ENCODE data around the gene C14orf180.

DNA sequence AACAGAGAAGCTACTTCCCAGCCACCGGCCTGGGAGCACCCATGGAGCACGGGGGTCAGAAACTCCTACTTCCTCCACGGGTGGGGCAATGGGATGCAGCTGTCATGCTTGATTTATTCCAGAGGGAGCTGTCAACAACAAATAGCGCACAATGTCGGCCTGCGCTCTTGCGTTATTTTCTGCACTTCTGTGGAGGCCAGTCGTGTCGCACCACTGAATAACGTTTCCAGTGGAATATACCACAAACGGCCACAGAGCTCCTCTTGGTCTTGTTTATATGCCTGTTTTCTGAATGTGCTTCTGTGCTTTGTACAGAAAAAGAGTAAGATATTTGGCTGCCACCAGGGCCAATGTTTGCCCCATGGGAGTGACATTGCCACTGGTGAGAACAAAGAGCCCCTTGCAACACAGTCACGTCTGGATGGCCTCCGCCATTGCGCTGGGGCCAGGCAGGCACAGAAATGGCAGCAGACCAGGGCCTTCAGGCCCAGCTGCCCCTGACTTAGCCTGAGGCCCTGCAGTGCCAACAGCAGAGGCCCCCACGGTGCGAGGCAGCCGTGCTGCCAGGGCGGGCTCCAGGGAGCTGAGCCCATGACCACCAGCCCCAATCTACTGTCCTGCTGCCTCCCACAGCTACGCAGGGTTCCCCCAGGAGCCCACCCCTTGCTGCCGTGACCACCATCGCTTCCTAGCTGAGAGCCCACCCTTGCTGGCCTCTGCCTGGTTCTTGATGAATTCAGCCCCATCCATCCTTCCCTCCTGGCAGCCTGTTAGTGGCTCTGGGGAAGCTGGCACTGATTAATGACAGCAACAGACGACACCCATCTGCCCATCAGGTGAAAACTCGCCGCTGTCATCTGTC, 53.9 kb downstream of the C14orf180 start:
- TF ChIP-seq, protein P1, sequence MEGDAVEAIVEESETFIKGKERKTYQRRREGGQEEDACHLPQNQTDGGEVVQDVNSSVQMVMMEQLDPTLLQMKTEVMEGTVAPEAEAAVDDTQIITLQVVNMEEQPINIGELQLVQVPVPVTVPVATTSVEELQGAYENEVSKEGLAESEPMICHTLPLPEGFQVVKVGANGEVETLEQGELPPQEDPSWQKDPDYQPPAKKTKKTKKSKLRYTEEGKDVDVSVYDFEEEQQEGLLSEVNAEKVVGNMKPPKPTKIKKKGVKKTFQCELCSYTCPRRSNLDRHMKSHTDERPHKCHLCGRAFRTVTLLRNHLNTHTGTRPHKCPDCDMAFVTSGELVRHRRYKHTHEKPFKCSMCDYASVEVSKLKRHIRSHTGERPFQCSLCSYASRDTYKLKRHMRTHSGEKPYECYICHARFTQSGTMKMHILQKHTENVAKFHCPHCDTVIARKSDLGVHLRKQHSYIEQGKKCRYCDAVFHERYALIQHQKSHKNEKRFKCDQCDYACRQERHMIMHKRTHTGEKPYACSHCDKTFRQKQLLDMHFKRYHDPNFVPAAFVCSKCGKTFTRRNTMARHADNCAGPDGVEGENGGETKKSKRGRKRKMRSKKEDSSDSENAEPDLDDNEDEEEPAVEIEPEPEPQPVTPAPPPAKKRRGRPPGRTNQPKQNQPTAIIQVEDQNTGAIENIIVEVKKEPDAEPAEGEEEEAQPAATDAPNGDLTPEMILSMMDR (IDR thresholded peaks at IDR 0.05), result no peak
- TF ChIP-seq POLR2A (IDR thresholded peaks at IDR 0.05), result no peak
